Measurements from ENCODE around the gene TYW1B.
"Not testable (repeated sequence)": the region's sequence is repeated elsewhere in the genome, so short reads cannot be mapped to it uniquely, and the experiment has no call there.

Gene TYW1B

DNA sequence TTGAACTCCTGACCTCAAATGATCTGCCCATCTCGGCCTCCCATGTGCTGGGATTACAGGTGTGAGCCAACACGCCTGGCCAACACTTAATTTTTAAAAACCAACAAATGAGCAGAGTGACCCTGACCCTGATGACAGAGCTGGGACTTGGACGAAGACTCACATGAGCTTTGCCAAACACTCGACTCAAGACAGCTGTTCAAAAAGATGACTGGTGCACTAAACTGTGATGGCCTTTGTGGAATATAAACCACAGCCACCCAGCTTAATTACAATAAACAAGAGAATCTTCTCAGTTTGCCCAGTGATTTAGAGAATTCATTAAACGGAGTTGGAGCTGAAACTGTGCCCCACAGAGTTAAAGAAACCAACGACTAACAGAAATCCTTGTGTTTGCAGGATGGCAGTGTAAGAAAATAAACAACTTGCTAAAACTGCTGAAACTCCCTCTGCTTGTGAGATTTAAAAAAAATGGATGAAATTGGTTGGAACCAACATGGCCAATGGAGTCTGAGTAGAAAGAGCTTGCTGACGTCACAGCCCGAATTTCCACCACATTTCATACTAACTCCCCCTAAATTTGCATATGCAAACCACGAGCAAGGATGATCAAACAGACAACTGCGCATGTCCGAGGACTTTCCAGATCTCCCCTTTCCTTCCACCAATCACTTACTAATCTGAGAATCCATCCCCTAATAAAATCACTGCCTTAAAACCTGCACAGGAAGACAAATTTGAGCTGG, 209.4 kb downstream of the TYW1B start:
- not testable (repeated sequence) for DNase-seq

DNA sequence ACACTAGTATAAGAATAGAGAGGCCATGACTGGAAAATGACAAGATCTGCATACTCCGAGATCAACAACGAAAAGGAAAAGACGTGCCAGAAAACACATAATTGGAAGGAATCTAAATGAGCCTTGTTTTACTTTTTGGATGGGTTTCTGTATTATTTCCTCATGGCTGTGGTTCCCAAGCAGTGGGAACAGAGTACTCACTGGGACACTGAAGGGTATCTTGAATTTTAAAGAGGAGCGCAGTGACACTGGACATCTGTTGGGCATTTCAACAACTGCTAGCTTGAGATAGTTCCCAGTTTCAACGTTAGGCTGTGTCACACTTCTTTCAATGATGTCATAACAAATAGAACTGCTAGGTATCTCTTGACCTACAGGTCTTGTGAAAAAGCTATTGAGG, 218.2 kb downstream of the TYW1B start:
- not testable (repeated sequence) for DNase-seq

DNA sequence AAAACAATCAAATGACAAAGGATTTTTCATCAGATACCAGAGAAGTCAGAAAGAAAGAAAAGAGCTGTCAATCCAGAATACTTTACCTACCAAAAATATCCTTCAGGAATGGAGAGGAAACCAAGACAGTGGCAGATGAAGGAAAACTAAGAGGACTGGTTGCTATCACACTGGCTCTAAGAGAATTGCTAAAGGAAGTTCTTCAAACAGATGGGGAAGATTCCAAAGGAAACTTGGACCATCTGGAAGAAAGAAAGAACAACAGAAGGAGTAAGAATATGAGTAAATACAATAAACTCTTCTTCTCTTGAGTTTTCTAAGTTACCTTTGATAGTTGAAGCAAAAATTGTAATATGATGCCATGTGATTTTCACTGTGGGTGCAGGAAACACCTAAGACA, 220.0 kb downstream of the TYW1B start:
- DNase-seq = not testable (repeated sequence)

DNA sequence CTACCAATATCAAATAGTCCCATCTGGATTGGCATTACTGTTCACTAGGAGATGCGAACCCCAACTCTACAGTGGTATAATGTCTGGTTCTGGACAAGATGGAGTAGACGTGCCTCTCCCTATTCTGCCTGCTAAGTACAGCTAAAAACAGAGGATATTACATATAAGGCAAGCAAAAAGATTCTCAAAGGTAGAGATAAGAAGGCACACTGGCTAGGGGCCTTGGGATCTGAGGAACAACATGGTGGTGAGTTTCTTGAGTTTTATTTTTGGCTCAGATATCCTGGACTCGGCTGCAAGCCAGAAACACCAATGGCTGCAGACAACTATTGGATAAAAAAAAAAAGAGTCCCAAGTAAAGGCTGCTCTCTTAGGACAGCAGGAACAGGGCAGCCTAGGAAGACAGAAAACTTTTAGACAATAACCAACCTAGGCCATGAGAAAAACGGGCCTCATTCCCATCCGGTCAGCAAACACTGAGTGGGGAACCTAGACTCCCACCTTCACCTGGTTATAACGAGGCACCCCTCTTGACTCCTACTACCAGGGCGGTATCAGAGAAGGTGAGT, 222.1 kb downstream of the TYW1B start:
- not testable (repeated sequence) for DNase-seq

DNA sequence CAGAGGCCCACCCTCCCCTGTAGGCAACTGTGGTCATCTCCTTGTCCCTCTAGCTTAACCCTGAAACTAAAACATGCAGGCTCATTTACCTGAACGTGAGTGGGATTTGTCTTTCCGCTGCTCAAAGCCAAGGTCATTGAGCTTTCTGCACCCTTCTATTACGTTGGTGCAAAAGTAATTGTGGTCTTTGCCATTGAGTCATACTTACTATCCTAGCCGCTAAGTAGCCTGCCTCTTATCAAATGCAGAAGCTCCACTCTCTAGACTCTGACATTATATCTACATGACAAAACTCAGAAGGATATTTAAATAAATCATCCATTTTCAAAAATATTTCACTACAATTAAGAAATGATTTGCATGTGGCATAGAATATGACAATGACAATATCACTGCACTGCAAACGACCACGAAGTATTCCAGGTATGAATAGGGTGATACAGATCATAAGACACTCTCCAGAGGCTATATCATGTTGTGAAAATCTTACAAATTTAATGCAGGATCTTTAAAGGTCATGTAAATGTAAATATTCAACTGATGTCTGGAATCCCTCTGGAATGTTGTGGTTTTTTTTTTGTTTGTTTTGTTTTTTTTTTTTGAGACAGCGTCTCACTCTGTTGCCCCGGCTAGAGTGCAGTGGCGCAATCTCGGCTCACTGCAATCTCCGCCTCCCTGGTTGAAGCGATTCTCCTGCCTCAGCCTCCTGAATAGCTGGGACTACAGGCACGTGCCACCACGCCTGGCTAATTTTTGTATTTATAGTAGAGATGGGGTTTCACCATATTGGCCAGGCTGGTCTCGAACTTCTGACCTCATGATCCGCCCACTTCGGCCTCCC, 223.0 kb downstream of the TYW1B start:
- DNase-seq = not testable (repeated sequence)

DNA sequence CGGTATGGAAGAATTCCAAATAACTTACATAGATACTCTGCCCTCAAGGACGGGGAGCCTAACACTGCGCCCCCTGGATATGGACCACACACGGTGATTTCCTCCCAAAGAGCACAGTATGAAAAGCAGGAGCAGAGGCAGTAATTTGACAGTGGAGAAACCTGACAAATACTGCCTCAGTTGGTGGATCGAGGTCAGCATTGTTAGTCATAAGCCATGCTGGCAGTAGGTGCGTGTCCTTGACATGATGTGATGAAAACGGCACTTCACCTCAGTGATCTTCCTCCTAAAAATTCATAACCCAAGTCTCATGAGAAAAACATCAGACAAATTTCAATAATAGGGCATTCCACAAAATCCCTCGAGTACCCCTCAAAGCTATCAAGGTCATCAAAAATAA, 224.5 kb downstream of the TYW1B start:
- not testable (repeated sequence) for DNase-seq

DNA sequence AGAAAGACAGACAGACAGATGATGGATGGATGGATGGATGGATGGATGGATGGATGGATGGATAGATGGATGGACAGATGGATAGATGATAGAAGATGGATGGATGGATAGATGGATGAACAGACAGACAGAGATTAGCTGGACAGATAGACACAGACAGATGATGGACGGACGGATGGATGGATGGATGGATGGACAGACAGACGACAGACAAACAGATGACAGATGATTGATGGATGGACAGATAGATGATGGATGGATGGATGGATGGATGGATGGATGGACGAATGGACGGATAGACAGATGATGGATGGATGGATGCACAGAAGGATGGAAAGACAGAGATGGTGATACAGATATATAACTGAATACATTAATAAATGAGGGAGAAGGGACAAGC, 224.9 kb downstream of the TYW1B start:
- DNase-seq = no peak

DNA sequence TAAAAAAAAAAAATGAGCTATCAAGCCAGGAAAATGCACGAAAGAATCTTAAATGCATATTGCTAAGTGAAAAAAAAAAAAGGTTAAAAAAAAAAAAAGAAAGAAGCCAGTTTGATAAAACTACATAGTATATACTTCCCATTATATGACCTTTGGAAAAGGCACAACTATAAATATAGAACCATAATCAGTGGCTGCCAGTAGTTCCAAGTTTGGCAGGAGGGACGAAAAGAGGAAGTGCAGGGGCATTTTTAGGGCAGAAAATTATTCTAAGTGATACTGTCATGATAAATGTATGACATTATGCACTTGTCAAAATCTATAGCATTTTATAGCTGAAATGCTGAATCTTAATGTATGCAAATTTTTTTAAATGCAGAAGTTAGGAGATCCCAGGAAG, 226.3 kb downstream of the TYW1B start:
- DNase-seq = not testable (repeated sequence)

DNA sequence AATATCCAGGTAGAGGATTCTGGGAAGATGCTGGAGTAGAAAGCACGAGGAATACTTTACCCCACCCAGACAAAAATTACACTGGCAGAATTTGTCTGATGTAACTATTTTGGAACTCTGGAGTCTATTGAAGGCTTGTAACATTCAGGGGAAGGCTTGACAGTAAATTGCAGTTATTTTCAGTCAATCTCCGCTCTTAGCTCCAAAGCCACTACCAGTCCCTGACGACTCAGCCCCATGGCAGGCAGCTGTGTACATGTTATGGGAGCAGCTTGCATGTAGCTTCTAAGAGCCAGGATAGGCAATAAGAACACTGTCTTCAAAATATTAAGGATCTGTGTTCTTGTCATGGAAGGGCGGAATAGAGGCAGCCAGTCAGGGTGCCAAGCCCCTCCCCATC, 238.0 kb downstream of the TYW1B start:
- not testable (repeated sequence) for DNase-seq

DNA sequence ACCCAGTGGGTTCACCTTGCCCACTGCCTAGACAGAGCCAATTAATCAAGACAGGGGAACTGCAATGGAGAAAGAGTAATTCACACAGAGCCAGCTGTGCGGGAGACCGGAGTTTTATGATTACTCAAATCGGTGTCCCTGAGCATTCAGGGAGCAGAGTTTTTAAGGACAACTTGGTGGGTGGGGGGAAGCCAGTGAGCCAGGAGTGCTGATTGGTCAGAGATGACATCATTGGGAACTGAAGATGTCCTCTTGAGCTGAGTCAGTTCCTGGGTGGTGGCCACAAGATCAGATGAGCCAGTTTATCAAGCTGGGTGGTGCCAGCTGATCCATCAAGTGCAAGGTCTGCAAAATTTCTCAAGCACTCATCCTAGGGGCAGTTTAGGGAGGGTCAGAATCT, 240.7 kb downstream of the TYW1B start:
- DNase-seq = not testable (repeated sequence)

DNA sequence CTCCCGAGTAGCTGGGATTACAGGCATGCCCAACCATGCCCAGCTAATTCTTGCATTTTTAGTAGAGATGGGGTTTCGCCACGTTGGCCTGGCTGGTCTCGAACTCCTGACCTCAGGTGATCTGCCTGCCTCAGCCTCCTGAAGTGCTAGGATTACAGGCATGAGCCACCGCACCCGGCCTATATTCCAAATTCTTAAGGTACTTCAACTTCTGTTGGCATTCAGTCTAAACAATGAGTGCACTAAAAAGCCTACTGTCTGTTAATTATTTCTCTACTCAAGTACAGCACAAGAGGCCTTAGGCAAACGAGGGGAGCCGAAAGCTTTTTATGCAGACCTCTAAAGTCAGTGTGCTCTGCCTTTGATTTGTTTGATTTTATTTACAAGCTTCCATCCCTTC, 243.4 kb downstream of the TYW1B start:
- DNase-seq = not testable (repeated sequence)

DNA sequence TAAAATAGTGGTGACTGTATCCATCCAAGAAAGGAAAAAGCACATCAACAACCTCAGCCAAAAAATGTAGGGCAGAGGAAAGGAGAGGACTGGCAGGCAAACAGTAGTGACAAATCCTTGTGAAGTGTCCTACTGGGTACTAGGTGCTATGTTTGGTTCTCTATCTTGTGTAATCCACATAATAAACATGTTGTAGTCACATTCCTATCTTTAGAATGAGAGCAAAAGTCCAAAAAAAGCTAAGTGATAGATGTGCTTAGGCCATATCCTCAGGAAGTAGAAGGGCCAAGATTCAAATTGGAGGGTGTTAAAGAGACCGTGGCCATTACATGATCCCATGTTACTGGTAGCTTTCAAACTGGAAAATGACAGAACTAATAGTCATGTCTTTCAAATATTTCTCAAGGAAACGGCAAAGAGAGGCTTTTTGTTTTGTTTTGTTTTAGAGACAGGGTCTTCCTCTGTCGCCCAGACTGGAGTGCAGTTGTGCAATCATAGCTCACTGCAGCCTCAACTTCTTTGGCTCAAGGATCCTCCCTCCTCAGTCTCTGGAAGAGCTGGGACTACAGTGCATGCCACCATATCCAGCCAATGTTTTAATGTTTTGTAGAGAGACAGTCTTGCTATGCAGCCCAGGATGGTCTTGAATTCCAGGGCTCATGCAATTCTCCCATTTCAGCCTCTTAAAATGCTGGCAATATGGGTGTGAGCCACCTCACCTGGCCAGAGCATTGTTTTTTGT, 244.2 kb downstream of the TYW1B start:
- DNase-seq = not testable (repeated sequence)

DNA sequence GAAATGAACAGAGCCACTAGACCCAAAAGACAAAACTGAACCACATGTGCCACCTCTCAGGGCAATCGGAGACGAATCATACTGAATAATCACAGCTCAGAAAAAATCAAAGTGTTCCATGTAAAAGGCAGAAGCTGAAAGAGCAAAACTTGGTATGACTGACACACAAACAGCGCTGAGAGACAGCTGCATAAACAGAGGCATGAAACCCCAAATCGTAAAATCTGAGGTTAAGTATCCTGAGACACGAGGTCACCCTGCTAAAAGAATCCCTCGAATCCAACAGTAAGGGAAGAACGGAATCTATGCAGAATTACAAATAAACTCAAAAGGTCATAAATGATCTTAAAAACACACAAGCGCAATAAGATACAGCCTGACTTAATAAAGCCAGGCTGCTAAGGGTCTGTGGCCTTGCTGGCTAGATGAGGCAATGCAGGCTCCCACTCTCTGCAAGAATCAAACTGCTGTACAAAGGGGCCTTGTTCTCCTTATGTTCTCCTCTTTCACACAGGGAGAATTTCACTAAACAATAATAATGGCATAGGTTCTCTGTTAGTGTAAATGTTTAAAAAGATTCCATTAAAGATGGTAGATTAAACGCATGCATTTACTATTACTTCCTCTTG, 247.7 kb downstream of the TYW1B start:
- not testable (repeated sequence) for DNase-seq

DNA sequence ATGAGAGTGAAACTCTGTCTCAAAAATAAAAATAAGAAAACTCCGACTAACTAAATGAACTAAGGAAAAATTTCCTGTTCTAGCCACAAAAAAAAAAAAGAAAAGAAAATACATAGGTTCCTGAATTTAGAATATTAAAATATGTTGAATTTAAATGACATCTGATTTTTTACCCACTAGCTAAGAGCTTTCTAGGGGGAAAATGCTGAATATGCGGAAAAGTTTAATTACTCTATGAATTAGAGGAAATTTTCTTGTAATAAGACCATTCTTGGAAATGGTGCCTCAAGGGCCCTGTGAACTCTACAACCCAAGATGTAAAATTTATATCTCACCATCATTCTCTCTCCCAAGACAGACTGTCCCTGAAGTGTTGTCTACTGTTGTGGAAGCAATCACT, 250.9 kb downstream of the TYW1B start:
- no peak for DNase-seq

DNA sequence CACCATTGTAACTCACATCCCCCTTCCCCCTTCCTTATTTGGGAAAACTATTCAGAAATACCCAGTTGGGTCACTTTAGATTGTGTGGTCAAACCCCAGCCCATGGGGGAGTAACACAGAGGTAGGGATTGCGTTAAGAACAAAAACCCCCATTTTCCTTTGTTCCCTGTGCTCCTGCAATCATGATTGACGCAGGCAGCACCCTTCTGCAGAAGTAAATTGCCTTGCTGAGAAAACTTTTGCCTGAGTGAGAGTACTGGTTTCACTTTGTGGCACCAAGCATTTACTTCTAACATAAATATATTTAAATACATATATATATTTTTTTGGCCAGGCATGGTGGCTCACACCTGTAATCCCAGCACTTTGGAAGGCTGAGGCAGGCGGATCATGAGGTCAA, 266.0 kb downstream of the TYW1B start:
- DNase-seq = not testable (repeated sequence)

DNA sequence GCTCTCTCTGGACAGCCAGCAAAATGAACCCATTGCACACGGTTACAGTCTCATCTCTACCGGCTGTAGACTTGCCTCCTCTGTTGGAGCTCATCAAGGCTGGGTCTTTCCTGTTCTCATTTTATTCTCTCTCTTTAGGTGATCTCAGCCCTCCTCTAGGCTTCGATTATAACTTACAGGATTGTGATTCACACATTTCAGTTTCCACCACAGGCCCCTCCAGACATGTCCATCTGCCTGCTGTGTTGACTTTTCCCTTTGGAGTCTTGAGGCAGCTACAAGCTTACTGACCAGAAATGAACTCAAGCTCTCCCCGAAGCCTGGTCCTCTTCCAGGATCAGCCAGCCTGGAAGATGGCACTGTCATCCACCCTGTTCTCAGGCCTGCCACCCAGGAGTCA, 268.5 kb downstream of the TYW1B start:
- DNase-seq = not testable (repeated sequence)

DNA sequence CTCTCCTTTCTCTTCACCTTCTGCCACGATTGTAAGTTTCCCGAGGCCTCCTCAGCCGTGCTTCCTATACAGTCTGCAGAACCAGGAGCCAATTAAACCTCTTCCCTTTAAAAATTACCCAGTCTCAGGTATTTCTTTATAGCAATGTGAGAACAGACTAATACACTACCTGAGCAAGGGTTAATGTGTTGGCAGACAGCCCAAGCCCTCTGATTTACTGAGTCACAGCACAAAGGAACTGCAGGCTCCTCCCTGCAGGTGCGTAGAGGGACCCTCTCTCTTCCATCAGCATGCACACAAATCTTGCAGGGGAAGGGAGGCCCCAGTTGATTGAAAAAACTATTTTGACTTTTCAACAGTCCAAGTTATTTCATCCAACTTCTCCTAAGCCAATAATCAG, 271.3 kb downstream of the TYW1B start:
- DNase-seq = not testable (repeated sequence)

DNA sequence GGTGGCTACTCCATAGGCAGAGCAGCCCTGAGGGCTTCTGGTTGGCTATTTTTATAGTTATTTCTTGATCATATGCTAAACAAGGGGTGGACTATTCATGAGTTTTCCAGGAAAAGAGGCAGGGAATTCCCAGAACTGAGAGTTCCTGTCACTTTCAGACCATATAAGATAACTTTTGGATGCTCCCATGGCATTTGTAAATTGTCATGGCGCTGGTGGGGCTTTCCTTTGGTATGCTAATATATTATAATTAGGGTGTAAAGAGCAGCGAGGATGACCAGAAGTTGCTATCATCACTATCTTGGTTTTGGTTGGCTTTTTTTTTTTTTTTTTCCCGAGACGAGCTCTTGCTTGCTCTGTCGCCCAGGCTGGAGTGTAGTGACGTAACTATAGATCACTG, 272.8 kb downstream of the TYW1B start:
- DNase-seq = not testable (repeated sequence)

DNA sequence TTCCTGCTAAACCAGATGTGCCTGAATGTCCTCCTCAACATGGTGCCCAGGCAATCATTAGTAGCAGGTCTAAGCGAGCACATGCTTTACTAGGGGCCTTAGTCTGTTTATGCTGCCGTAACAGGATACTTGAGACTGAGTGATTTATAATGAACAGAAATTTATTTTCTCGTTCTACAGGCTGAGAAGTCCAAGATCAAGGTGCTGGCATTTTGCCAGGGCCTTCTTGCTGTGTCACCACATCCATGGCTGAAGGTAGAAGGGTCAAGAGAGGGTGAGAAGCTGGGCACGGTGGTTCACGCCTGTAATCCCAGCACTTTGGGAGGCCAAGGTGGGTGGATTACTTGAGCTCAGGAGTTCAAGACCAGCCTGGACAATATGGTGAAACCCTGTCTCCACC, 273.6 kb downstream of the TYW1B start:
- DNase-seq = not testable (repeated sequence)

DNA sequence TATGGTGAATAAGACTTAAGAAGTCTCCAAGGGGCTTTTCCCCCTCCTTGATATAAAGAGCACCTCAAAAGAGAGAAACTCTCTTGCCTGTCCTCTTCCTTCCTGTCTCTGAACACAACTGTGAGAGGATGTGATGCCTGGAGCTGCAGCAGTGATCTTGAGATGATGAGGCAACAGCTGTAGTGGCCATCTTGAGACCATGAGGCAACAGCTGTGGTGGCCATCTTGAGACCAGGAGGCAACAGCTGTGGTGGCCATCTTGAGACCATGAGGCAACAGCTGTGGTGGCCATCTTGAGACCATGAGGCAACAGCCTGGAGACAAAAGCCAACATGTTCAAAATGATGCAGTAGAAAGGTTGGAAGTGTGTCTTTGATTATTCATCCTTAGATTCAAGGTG, 277.5 kb downstream of the TYW1B start:
- DNase-seq = not testable (repeated sequence)

DNA sequence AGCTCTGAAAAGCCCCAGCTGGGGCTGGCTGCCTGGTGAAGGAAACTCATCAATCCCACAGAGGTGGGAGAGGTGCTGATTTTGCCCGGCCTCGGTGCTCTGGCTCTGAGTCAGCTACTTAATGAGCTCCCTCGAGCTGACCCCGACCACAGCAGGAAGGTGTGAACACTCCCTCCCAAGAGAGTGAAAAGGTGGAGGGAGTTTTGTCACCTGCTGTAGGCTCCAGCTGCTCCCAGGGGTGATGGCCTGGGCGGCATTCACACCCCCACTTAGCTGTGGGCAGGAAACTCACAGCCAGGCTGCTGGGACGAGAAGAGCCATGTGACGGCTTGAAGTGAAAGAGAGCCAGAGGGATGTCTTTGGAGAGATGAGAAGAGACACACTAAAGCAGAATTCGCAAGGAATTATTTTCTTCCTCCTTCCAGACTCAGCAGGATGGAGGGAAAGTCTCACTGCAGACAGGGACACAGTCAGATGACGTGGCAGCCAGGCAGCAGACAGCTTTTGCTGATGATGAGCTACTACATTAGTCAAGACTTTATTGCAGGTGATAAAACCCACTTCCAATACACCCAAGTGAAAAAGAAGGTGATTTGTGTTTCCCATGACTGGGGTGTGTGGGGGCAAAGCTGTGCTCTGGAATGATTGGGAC, 281.3 kb downstream of the TYW1B start:
- DNase-seq = not testable (repeated sequence)

DNA sequence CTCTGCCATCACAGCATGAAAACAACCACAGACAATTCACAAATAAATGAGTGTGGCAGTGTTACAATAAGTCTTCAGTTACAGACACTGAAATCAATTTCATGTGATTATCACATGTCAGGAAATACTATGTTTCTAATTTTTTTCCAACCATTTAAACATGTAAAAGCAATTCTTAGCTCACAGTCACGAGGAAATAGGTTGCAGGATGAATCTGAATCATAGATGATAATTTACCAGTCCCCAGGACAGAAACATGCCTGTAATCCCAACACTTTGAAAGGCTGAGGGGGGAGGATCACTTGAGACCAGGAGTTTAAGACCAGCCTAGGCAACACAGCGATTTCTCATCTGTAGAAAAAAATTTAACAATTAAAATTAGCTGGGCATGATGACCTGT, 283.5 kb downstream of the TYW1B start:
- DNase-seq = not testable (repeated sequence)

Measured in cerebellar nuclear complex (tissue), 1 donor.